Erythroblast (primary cell): ENCODE data around the gene MAD1L1.

Source experiments
- GATA1 ChIP-seq: IDR thresholded peaks from 2 replicates; pipeline ENCODE4 v1.6.1; 2011; ENCODE audit warnings: low read depth, mild to moderate bottlenecking, control low read depth, low read length, moderate library complexity
- POLR2A ChIP-seq: IDR thresholded peaks from 2 replicates; pipeline ENCODE4 v1.6.1; 2011; ENCODE audit warnings: mild to moderate bottlenecking, low read length

- TF ChIP-seq POLR2A (no peak), GATA1 (no peak)
These were observed 281.6 kb downstream of the MAD1L1 start for GRCh38 chr7:1951159-1951536.
